HepG2 (cell line): ENCODE results near the gene PIGL. TPM values are rescaled to one million over a fixed set of nuclear protein-coding genes. Genes with fewer than 3 reads are reported as not detected.
A peak's percentile ranks its signal among the peaks of the same experiment; 100 is the strongest.

Source experiments
- ATRX ChIP-seq: sonication (generic); formaldehyde crosslinking; IDR thresholded peaks from 2 replicates; pipeline ENCODE4 v1.4.0; 2020; ENCODE audit warnings: missing genetic modification reagents, borderline replicate concordance
- CEBPB ChIP-seq: IDR thresholded peaks from 2 replicates; pipeline ENCODE4 v1.6.1; 2011; ENCODE audit warnings: low read depth, low read length, improper control_type of control experiment, borderline replicate concordance
- CHCHD3 ChIP-seq: sonication (generic); formaldehyde crosslinking; IDR thresholded peaks from 2 replicates; pipeline ENCODE4 v1.8.0; 2022; ENCODE audit warnings: mild to moderate bottlenecking, missing genetic modification reagents, moderate library complexity
- DPF2 ChIP-seq: sonication (generic); formaldehyde crosslinking; IDR thresholded peaks from 2 replicates; pipeline ENCODE4 v1.4.0; 2020; ENCODE audit warnings: mild to moderate bottlenecking, low read depth, missing genetic modification reagents, borderline replicate concordance
- ERF ChIP-seq: IDR thresholded peaks from 2 replicates; pipeline ENCODE4 v1.6.1; 2018; ENCODE audit warnings: missing biosample characterization, missing genetic modification reagents
- EZH2 ChIP-seq: conservative IDR thresholded peaks from 2 replicates; pipeline ENCODE4 v1.6.1; 2012; ENCODE audit warnings: mild to moderate bottlenecking, low read depth, low read length, moderate library complexity
- FOXK1 ChIP-seq: sonication (generic); formaldehyde crosslinking; IDR thresholded peaks from 2 replicates; pipeline ENCODE4 v1.4.0; 2020; ENCODE audit warnings: low read depth, missing genetic modification reagents, borderline replicate concordance
- IKZF1 ChIP-seq: fragments of 450-650 bp; IDR thresholded peaks from 2 replicates; pipeline ENCODE4 v1.7.1; 2016
- MAF1 ChIP-seq: sonication (generic); formaldehyde crosslinking; IDR thresholded peaks from 2 replicates; pipeline ENCODE4 v1.5.0; 2020; ENCODE audit warnings: missing genetic modification reagents, borderline replicate concordance
- SAP130 ChIP-seq: IDR thresholded peaks from 2 replicates; pipeline ENCODE4 v1.6.1; 2016; ENCODE audit warnings: low read depth
- ZFAT ChIP-seq: sonication (generic); formaldehyde crosslinking; conservative IDR thresholded peaks from 2 replicates; pipeline ENCODE4 v1.8.1; 2023; ENCODE audit warnings: missing genetic modification reagents, inconsistent platforms
- polyA plus RNA-seq, 8 experiments: library from polyadenylated mRNA; depleted of rRNA in 3 of 8; stranded (reverse) in 7 of 8; unstranded in 1 of 8; fragments of >200 nt; fragmentation: Illumina TruSeq in 4 of 8; extraction: Trizol in 4 of 8; gene quantifications; 2 replicates each; pipeline versions ENCODE4 v1.2.1 to v1.2.3, GENCODE V29; 2011 to 2016; ENCODE audit warnings: low read depth in 4 of 8, missing spikeins in 1 of 8, mixed read lengths in 1 of 8; ENCODE audit not compliant: insufficient read depth in 1 of 8
- total RNA-seq, 5 experiments: library from RNA; depleted of rRNA; stranded (reverse); fragments of >200 nt; fragmentation: Illumina TruSeq; extraction: Trizol; gene quantifications; 2 replicates each; pipeline ENCODE4 v1.2.3, GENCODE V29; 2016; ENCODE audit warnings: low read depth in 1 of 5
- TF ChIP-seq, protein P1 (sequence below): sonication (generic); formaldehyde crosslinking; IDR thresholded peaks from one replicate; pipeline ENCODE4 v1.5.1; 2020; ENCODE audit warnings: mild to moderate bottlenecking, missing genetic modification reagents; ENCODE audit errors: not compliant biosample characterization
- TF ChIP-seq, protein P2 (sequence below): sonication (generic); formaldehyde crosslinking; IDR thresholded peaks from 2 replicates; pipeline ENCODE4 v1.5.1; 2020; ENCODE audit warnings: mild to moderate bottlenecking, missing genetic modification reagents, borderline replicate concordance
- TF ChIP-seq, protein P3 (sequence below): sonication (generic); formaldehyde crosslinking; IDR thresholded peaks from 2 replicates; pipeline ENCODE4 v1.5.1; 2020; ENCODE audit warnings: mild to moderate bottlenecking, moderate library complexity, missing genetic modification reagents
- TF ChIP-seq, protein P4 (sequence below): IDR thresholded peaks from 2 replicates; pipeline ENCODE4 v1.6.1; 2016; ENCODE audit warnings: low read depth
- TF ChIP-seq, protein P5 (sequence below): sonication (generic); formaldehyde crosslinking; IDR thresholded peaks from 2 replicates; pipeline ENCODE4 v1.8.0; 2023; ENCODE audit warnings: mild to moderate bottlenecking, missing genetic modification reagents

PIGL gene
- total and polyA plus RNA-seq, 2 of the 13 experiments (the other 11 are each of a cell fraction or from before 2014, with no cell fraction given), result 28.5 to 63.8 TPM

DNA sequence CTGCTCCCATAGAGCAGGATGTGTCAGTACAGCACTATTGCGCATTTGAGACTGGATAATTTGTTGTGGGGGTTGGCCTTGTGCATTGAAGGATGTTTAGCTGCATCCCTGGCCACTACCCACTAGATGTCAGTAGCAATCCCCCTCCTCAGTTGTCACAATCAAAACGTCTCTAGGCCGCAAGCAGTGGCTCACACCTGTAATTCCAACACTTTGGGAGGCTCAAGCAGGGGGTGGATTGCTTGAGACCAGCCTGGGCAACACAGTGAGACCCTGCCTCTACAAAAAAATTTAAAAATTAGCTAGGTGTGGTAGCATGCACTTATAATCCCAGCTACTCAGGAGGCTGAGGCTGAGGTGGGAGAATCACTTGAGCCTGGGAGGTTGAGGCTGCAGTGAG lies 87.8 kb downstream of the PIGL start (continued):
- TF ChIP-seq, protein P1, sequence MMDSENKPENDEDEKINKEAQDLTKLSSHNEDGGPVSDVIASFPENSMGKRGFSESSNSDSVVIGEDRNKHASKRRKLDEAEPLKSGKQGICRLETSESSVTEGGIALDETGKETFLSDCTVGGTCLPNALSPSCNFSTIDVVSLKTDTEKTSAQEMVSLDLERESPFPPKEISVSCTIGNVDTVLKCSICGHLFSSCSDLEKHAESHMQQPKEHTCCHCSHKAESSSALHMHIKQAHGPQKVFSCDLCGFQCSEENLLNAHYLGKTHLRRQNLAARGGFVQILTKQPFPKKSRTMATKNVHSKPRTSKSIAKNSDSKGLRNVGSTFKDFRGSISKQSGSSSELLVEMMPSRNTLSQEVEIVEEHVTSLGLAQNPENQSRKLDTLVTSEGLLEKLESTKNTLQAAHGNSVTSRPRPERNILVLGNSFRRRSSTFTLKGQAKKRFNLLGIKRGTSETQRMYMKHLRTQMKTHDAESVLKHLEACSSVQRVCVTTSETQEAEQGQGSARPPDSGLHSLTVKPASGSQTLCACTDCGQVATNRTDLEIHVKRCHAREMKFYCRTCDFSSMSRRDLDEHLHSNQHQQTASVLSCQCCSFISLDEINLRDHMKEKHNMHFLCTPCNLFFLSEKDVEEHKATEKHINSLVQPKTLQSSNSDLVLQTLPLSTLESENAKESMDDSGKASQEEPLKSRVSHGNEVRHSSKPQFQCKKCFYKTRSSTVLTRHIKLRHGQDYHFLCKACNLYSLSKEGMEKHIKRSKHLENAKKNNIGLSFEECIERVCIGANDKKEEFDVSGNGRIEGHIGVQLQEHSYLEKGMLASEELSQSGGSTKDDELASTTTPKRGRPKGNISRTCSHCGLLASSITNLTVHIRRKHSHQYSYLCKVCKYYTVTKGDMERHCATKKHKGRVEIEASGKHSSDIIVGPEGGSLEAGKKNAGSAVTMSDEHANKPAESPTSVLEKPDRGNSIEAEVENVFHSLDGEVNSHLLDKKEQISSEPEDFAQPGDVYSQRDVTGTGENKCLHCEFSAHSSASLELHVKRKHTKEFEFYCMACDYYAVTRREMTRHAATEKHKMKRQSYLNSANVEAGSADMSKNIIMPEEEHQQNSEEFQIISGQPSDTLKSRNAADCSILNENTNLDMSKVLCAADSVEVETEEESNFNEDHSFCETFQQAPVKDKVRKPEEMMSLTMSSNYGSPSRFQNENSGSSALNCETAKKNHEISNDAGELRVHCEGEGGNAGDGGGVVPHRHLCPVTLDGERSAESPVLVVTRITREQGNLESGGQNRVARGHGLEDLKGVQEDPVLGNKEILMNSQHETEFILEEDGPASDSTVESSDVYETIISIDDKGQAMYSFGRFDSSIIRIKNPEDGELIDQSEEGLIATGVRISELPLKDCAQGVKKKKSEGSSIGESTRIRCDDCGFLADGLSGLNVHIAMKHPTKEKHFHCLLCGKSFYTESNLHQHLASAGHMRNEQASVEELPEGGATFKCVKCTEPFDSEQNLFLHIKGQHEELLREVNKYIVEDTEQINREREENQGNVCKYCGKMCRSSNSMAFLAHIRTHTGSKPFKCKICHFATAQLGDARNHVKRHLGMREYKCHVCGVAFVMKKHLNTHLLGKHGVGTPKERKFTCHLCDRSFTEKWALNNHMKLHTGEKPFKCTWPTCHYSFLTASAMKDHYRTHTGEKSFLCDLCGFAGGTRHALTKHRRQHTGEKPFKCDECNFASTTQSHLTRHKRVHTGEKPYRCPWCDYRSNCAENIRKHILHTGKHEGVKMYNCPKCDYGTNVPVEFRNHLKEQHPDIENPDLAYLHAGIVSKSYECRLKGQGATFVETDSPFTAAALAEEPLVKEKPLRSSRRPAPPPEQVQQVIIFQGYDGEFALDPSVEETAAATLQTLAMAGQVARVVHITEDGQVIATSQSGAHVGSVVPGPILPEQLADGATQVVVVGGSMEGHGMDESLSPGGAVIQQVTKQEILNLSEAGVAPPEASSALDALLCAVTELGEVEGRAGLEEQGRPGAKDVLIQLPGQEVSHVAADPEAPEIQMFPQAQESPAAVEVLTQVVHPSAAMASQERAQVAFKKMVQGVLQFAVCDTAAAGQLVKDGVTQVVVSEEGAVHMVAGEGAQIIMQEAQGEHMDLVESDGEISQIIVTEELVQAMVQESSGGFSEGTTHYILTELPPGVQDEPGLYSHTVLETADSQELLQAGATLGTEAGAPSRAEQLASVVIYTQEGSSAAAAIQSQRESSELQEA (CRISPR knock-in tag), result no peak
- TF ChIP-seq DPF2 (CRISPR knock-in tag), result no peak
- TF ChIP-seq, protein P2, sequence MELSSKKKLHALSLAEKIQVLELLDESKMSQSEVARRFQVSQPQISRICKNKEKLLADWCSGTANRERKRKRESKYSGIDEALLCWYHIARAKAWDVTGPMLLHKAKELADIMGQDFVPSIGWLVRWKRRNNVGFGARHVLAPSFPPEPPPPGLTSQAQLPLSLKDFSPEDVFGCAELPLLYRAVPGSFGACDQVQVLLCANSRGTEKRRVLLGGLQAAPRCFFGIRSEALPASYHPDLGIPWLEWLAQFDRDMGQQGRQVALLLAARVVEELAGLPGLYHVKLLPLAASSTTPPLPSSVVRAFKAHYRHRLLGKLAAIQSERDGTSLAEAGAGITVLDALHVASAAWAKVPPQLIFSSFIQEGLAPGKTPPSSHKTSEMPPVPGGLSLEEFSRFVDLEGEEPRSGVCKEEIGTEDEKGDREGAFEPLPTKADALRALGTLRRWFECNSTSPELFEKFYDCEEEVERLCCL (CRISPR knock-in tag), result no peak
- no peak for TF ChIP-seq FOXK1 (CRISPR knock-in tag)
- TF ChIP-seq, protein P3, sequence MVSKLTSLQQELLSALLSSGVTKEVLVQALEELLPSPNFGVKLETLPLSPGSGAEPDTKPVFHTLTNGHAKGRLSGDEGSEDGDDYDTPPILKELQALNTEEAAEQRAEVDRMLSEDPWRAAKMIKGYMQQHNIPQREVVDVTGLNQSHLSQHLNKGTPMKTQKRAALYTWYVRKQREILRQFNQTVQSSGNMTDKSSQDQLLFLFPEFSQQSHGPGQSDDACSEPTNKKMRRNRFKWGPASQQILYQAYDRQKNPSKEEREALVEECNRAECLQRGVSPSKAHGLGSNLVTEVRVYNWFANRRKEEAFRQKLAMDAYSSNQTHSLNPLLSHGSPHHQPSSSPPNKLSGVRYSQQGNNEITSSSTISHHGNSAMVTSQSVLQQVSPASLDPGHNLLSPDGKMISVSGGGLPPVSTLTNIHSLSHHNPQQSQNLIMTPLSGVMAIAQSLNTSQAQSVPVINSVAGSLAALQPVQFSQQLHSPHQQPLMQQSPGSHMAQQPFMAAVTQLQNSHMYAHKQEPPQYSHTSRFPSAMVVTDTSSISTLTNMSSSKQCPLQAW (CRISPR knock-in tag), result 0 out of 2 replicates have a peak, but pooled peaks have one; percentile 47
- no peak for TF ChIP-seq CHCHD3 (CRISPR knock-in tag)
- no peak for TF ChIP-seq ERF (CRISPR knock-in tag)
- TF ChIP-seq IKZF1, result no peak
- no peak for TF ChIP-seq ATRX
- no peak for TF ChIP-seq EZH2
- TF ChIP-seq MAF1 (CRISPR knock-in tag), result no peak
- TF ChIP-seq, protein P4, sequence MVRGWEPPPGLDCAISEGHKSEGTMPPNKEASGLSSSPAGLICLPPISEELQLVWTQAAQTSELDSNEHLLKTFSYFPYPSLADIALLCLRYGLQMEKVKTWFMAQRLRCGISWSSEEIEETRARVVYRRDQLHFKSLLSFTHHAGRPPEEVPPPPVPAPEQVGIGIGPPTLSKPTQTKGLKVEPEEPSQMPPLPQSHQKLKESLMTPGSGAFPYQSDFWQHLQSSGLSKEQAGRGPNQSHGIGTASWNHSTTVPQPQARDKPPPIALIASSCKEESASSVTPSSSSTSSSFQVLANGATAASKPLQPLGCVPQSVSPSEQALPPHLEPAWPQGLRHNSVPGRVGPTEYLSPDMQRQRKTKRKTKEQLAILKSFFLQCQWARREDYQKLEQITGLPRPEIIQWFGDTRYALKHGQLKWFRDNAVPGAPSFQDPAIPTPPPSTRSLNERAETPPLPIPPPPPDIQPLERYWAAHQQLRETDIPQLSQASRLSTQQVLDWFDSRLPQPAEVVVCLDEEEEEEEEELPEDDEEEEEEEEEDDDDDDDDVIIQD, result no peak
- TF ChIP-seq, protein P5, sequence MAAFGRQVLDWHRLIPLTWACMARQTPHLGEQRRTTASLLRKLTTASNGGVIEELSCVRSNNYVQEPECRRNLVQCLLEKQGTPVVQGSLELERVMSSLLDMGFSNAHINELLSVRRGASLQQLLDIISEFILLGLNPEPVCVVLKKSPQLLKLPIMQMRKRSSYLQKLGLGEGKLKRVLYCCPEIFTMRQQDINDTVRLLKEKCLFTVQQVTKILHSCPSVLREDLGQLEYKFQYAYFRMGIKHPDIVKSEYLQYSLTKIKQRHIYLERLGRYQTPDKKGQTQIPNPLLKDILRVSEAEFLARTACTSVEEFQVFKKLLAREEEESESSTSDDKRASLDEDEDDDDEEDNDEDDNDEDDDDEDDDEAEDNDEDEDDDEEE (CRISPR knock-in tag), result no peak
- TF ChIP-seq SAP130 (CRISPR knock-in tag), result 0 out of 2 replicates have a peak, but pooled peaks have one; percentile 42
- 0 out of 2 replicates have a peak, but pooled peaks have one; percentile 11 for TF ChIP-seq CEBPB
- no peak for TF ChIP-seq ZFAT (CRISPR knock-in tag)
